ENCODE measurements around the gene SLC46A1. TPM values are rescaled to one million over a fixed set of nuclear protein-coding genes. Genes with fewer than 3 reads are reported as not detected.
A peak's percentile ranks its signal among the peaks of the same experiment; 100 is the strongest.

SLC46A1 gene
- total and polyA plus RNA-seq, 2 of the 13 experiments (the other 11 are each of a cell fraction or from before 2014, with no cell fraction given): 19.6 to 22.6 TPM

GRCh38 chr17:28365487-28365886 lies 40.5 kb downstream of the SLC46A1 start:
- ATAC-seq (no peak), DNase-seq (ENCODE audit: low spot score) (no peak), FAIRE-seq (no peak)
- TF ChIP-seq IKZF4 (CRISPR knock-in tag; IDR thresholded peaks at IDR 0.05; ENCODE audit: borderline replicate concordance, low read depth, not compliant biosample characterization) (no peak), RBM22 (optimal IDR thresholded peaks at IDR 0.05; ENCODE audit: low read length) (peak; percentile 54), SSRP1 (CRISPR knock-in tag; IDR thresholded peaks at IDR 0.05) (no peak), RBFOX2 (IDR thresholded peaks at IDR 0.05; ENCODE audit: low read depth, low read length) (peak; percentile 28; the same call in 1 of the 2 replicates), KMT2A (CRISPR knock-in tag; IDR thresholded peaks at IDR 0.05) (no peak), POLR2A (IDR thresholded peaks at IDR 0.05; ENCODE audit: insufficient read depth in 1 of 2, low read depth in 2 of 2, low read length in 2 of 2) (peak in 1 of 2 experiments; percentile 47; a peak in 1 of 4 replicates), TBX2 (CRISPR knock-in tag; IDR thresholded peaks at IDR 0.05; ENCODE audit: borderline replicate concordance) (no peak)
- H3K9me3 ChIP-seq (ENCODE audit: low read length): no peaks in the 10 kb centered on the region
- intact Hi-C loops (cut with micrococcal nuclease; ENCODE audit: unreplicated experiment) (no loop called here), in situ Hi-C loops (cut with HindIII; ENCODE audit: extremely low pct_ligation_motif_present, low pct_unique_long_range_greater_than_20kb) (no loop called here)
- H3K27ac ChIP-seq (ENCODE audit: extremely low read length, insufficient read depth, low read length): no peak overlapping the region
- BruUV-seq (replicated peaks): no TSS peak
- no peak overlapping the region for H3K4me3 ChIP-seq (replicated peaks in 1 of 3; ENCODE audit: insufficient read depth in 1 of 3, low read depth in 2 of 3, low read length in 3 of 3)
- H2AFZ ChIP-seq (ENCODE audit: low read length): no peak overlapping the region
- no peaks in the 10 kb centered on the region for H3K27me3 ChIP-seq (ENCODE audit: control insufficient read depth in 1 of 2, insufficient read depth in 2 of 2, low read length in 2 of 2)
- CTCF ChIA-PET (ENCODE audit: low intra/inter-chr PET ratio, low total read pairs): no interaction called here
- H3K4me2 ChIP-seq (ENCODE audit: low read depth, low read length): no peak overlapping the region
- peaks cover 43% of the 10 kb centered on the region for H3K4me1 ChIP-seq (ENCODE audit: insufficient read depth, low read length)
- POLR2A ChIA-PET: interaction anchor here (1.8 to 8.3 kb wide), 4 partner anchors 8 to 40 kb away, joined by 11 to 183 read pairs (median 92); partner anchors contain the start of genes IFT20, POLDIP2, SLC46A1 and TNFAIP1
- peaks cover 12 to 29% of the 10 kb centered on the region in 2 experiments for H3K36me3 ChIP-seq (replicated peaks in 1 of 2; ENCODE audit: control insufficient read depth in 1 of 2, insufficient read depth in 2 of 2, low read length in 2 of 2)
- H4K20me1 ChIP-seq (ENCODE audit: insufficient read depth, low read length): no peaks in the 10 kb centered on the region
- 96% methylated on average over 3 of the region's 3 CpGs for WGBS (ENCODE audit: low lambda C conversion rate)
- H3K9ac ChIP-seq (ENCODE audit: insufficient read depth, low read depth, low read length): no peak overlapping the region
- peaks cover 7% of the 10 kb centered on the region for H3K79me2 ChIP-seq (ENCODE audit: insufficient read depth, low read length)

- DNase-seq (ENCODE audit: low spot score): no peak
- CTCF ChIA-PET (ENCODE audit: low intra/inter-chr PET ratio, low total read pairs): no interaction called here
- Histone ChIP-seq H3K79me2 (ENCODE audit: insufficient read depth, low read length) (peaks cover 7% of the 10 kb centered on the region), H3K9ac (ENCODE audit: insufficient read depth, low read depth, low read length) (no peak within 1 kb of the TSS), H3K27ac (ENCODE audit: extremely low read length, insufficient read depth, low read length) (no peak within 1 kb of the TSS), H3K9me3 (ENCODE audit: low read length) (no peaks in the 10 kb centered on the region), H3K4me1 (ENCODE audit: insufficient read depth, low read length) (peaks cover 37% of the 10 kb centered on the region), H3K4me2 (ENCODE audit: low read depth, low read length) (no peak within 1 kb of the TSS), H3K4me3 (replicated peaks in 1 of 3; ENCODE audit: insufficient read depth in 1 of 3, low read depth in 2 of 3, low read length in 3 of 3) (no peak within 1 kb of the TSS), H3K27me3 (ENCODE audit: control insufficient read depth in 1 of 2, insufficient read depth in 2 of 2, low read length in 2 of 2) (no peaks in the 10 kb centered on the region), H2AFZ (ENCODE audit: low read length) (no peak within 1 kb of the TSS), H4K20me1 (ENCODE audit: insufficient read depth, low read length) (no peaks in the 10 kb centered on the region), H3K36me3 (replicated peaks in 1 of 2; ENCODE audit: control insufficient read depth in 1 of 2, insufficient read depth in 2 of 2, low read length in 2 of 2) (peaks cover 16 to 35% of the 10 kb centered on the region in 2 experiments)
- no peak for FAIRE-seq
- BruUV-seq (replicated peaks): no TSS peak
- POLR2A ChIA-PET: interaction anchor here (0.8 to 8.3 kb wide), 8 partner anchors 8 to 57 kb away, joined by 3 to 183 read pairs (median 8); partner anchors contain the start of genes IFT20, POLDIP2, SLC46A1 and TNFAIP1
- 94% methylated on average over 9 of the region's 13 CpGs for WGBS (ENCODE audit: low lambda C conversion rate)
- ATAC-seq: no peak
- in situ Hi-C loops (cut with HindIII; ENCODE audit: extremely low pct_ligation_motif_present, low pct_unique_long_range_greater_than_20kb): no loop called here
- intact Hi-C loops (cut with micrococcal nuclease; ENCODE audit: unreplicated experiment): no loop called here
- TF ChIP-seq BRD4 (CRISPR knock-in tag; IDR thresholded peaks at IDR 0.05) (no peak), YY1 (IDR thresholded peaks at IDR 0.05; ENCODE audit: insufficient read depth, insufficient replicate concordance, low read depth, low read length) (no peak), ZNF556 (CRISPR knock-in tag; IDR thresholded peaks at IDR 0.05; ENCODE audit: borderline replicate concordance) (no peak), PRPF4 (IDR thresholded peaks at IDR 0.05; ENCODE audit: low read depth, low read length, poor library complexity, severe bottlenecking) (no peak), NFATC3 (CRISPR knock-in tag; IDR thresholded peaks at IDR 0.05) (no peak), ZBTB10 (CRISPR knock-in tag; IDR thresholded peaks at IDR 0.05; ENCODE audit: borderline replicate concordance) (no peak), CC2D1A (CRISPR knock-in tag; IDR thresholded peaks at IDR 0.05) (no peak)
Measured at GRCh38 chr17:28364665-28365363, 41.2 kb downstream of the SLC46A1 start, which contains the start of gene SEBOX. Gene SEBOX (minus strand): TSS chr17:28365199. CDS start chr17:28365151, 48 bp downstream.
